B cell (primary cell): ENCODE data around the gene LONP2.

Source experiments
- CTCF ChIP-seq: fragments of 200-600 bp; IDR thresholded peaks from one replicate; pipeline ENCODE4 v1.8.0; 2022; ENCODE audit warnings: antibody characterized with exemption, mild to moderate bottlenecking
- EZH2 ChIP-seq: IDR thresholded peaks from 2 replicates; pipeline ENCODE4 v1.6.1; 2012; ENCODE audit warnings: borderline replicate concordance, low read depth, mild to moderate bottlenecking, moderate library complexity, low read length; ENCODE audit not compliant: insufficient read depth, poor library complexity, severe bottlenecking

- TF ChIP-seq CTCF (no peak), EZH2 (no peak)
Measured at GRCh38 chr16:48250520-48251278, 6.6 kb downstream of the LONP2 start.
